HG02798 (cell line): ENCODE data around the gene LSAMP.
"Not testable (repeated sequence)": the region's sequence is repeated elsewhere in the genome, so short reads cannot be mapped to it uniquely, and the experiment has no call there.

Source experiments
- ATAC-seq: cut with Tn5 transposase; IDR thresholded peaks from one replicate; pipeline ENCODE4 v1.9.1; 2021; ENCODE audit warnings: mild to moderate bottlenecking; ENCODE audit not compliant: unreplicated experiment, poor library complexity

Gene LSAMP

DNA sequence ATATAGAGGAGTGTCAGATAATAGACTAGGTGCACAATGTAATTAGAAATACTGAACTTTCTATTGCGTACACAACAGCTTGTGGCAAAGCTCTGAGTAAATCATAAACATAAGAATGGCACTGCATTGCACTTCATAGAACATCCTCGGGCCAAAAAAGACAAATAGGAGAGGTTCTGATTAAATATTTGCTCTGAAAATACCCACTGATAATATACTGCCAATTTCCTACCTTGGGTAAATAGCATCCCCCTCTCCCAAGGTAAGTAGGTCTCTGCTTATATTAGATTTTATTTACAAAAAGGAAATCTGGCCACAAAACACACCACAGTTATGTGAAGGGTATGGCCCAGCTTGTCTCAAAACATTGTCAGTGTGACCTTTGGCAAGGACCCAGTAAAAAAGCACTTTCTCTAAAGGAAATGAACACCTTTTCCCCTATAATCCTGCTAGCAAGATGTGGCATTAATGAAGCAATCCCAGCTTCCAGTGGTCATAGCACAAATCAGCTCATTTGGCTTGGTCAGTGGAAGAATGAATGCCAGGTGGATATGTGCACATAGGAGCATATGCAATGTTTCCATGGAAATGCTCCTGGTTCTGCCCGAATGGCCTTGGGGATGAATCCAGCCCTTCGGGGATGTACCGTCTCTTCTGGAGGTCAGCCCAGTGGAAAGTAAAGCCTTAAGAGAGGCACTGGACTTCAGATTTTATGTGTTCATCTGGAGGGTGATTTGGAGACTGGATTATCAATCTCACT lies 315.9 kb downstream of the LSAMP start:
- ATAC-seq, result no peak

GRCh38 chr3:116127464-116127863 lies 317.8 kb downstream of the LSAMP start:
- ATAC-seq, result no peak

DNA sequence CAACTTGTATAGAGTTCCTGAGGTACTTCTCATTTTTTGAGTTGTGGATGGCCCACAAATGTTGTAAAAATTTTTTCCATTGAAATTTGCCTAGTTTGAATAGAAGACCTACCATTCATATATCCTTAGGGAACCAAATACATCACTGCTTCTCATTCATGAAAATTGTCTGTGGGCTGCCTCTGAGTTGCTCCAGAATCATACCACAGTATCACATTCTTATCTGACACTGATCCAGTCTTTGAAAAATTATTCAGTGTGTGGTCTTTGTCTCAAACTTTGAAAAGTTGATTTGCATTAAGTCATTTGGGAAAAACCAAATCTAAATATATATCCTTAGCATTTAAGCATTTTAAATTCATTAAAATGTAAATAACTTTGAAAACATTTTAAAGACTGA lies 321.1 kb downstream of the LSAMP start:
- no peak for ATAC-seq

DNA sequence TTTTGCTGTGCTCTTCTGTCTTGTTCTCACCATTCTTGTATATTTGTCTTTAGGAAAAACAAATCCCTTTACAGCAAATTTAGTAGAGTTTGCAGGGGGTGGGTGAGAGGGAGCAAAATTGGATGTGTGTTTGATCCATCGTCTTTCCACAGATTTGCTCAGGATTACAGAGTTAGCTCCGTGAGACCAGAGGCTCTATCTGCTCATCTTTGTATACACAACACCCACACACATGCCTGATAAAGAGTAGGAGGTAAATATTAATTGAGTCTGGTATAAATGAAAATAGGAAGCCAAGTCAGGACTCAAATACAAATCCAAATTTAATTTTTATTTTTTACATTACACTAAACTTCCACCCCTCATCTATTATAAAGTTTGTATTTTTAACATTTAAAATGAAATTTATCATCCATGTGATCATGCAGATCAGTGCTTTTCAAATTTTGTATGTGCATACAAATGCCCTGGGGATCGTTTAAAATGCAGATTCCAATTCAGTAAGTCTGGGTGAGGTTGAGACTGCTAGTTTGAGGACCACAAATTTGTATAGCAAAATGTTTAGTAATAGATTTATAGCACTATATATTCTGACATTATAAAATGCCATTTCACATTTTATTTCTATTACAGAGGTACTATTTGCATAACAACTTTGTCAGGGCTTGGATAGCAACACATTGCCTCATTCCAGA lies 326.7 kb downstream of the LSAMP start:
- ATAC-seq, result no peak

DNA sequence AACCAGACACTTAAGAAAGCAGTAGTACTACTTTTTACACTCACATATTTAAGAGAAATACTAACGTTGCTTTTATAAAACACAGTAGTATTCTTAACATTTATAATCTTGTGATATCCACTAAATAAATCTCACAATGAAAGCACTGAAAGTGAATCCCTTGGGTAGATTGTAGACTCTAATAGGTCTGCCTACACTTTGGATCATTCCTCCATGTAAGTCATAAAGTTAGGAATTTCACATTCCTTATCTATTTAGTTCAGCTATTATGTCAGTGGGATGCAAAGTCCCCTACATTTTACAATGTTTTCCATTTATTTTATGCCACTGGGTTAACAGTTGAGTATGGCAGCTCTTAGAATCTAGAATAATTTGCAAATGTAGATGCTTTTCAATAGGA lies 330.7 kb downstream of the LSAMP start:
- ATAC-seq, result no peak

GRCh38 chr3:116112696-116113095 lies 332.6 kb downstream of the LSAMP start:
- ATAC-seq, result no peak

DNA sequence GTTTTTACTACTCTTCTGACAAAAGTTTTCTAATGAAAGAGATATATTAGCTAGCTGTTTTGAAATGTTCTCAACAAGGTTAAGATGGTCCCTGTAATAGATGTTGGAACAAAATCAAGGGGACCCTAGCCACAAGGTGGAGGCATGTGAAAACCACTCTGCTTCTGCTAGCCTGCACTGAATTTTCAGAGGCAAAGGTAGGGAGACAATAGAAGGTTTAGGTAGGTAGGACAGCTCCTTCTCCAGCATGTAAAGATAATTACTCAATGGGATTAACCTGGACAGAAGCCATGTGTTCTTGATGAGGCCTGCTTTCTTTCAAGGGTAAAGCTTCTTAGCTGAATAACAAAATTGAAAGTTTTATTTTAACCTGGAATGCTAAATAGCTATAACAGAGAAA lies 333.5 kb downstream of the LSAMP start:
- ATAC-seq, result no peak

- no peak for ATAC-seq
These were observed 341.3 kb downstream of the LSAMP start for GRCh38 chr3:116103868-116104530.

DNA sequence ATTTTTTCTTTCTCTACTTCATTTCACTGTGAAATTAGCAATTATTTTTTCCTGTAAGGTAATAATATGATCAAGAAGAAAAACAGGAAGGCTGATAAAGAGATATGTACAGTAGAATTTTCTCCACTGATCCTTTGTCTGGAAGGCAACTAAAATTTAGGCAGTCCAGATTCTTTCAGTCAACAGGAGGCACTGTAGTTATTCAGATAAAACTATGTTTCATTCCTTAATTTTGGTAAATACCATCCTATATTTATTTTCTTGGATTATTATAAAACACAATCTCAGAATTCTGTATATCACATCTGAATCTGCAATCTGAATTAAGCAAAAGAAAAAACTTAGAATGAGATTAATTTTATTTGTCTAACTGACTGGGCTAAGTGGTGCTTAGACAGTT lies 343.2 kb downstream of the LSAMP start:
- ATAC-seq, result no peak

- ATAC-seq, result no peak
These were observed 348.1 kb downstream of the LSAMP start for GRCh38 chr3:116097226-116097625.

- no peak for ATAC-seq
These were observed 348.7 kb downstream of the LSAMP start for GRCh38 chr3:116096631-116097030.

DNA sequence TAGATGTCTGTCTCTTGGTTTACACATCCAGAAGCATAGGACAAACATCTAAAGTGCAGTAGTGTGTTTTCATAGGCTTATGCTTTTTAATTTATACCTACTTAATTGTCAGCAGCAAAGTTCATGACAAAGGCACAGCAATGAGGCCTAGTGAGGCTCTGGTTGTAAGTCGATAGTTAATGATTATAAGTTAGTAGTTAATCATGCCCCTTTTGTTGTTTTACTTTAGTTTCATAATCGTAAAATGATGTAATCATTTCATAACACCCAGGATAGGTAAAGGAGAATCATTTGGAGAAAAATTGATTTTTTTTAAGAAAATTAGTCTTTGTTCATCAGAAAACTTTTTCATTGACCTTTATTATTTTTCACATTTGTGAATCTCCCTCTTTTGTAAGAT lies 351.9 kb downstream of the LSAMP start:
- ATAC-seq, result no peak

GRCh38 chr3:116087426-116087825 lies 357.9 kb downstream of the LSAMP start:
- no peak for ATAC-seq

DNA sequence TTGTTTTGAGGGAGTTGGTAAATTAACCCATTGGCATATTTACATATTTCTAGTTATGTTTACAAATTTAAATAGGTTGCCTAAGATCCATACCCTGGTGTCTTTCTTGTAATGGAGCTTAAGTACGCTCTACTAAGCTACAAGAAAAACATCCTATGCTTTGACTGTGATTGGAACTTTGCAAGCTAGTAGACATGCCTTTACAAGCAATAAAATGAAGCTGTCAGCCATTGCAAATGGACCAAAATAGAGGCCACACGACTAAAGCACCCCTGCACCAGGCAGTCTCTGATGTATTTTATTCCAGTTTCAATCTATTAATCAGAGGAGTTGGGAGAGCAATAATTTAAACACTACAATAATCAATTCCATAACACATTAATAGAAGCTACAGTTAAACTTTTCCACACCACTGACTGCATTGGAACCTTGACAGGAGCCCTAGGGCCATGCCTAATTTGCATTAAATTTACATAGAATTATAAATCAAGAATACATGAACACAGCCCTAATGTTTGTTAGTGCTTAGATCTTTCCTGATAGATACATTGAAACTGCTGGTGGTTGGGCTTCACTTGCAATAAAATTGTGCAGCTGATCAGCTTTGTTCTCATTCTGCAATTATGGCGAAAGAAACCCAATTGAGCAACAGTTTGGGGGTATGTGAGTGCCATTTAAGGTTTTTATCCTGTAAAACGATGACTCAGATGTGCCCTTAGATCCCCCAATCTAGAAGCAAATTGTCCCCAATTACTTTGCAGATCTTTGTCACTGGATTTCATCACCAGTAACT lies 360.1 kb downstream of the LSAMP start:
- no peak for ATAC-seq

DNA sequence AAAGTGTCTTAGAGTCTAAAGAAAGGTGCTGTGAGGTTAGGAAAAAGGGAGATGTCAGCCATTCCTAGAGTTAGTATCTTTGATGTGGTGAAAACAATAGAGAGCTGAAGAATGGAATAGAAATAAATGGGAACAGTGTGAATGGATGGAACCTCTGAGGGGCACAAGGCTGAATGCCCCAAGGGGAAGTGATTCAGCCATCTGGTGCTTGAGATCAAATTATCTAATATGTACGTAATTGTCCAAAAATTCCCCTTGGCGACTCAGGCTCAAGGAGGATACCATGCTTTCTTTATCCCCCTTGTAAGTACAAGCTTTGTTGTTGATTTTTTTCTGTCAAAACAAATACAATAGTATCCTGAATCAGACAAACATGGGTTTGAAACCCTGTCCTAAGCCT lies 361.6 kb downstream of the LSAMP start:
- ATAC-seq, result no peak

GRCh38 chr3:116078561-116078960 lies 366.7 kb downstream of the LSAMP start:
- no peak for ATAC-seq

DNA sequence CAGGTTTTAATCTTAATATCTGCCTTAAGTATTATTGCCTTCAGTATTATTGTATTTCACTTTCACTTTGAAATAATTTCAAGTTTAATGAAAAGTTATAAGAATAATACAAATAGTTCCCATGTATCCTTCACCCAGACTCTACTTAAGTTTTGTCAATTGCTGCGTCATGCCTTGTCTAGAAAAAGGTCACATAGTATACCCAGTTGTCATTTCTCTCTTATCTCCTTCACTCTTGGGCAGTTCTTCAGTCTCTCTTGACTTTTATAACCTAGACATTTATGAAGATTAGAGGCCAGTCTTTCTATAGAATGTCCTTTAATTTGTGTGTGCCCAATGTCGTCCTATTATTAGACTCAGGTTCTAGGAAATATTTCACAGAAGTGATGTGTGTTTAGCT lies 367.7 kb downstream of the LSAMP start:
- ATAC-seq, result no peak

GRCh38 chr3:116077059-116077458 lies 368.2 kb downstream of the LSAMP start:
- no peak for ATAC-seq

DNA sequence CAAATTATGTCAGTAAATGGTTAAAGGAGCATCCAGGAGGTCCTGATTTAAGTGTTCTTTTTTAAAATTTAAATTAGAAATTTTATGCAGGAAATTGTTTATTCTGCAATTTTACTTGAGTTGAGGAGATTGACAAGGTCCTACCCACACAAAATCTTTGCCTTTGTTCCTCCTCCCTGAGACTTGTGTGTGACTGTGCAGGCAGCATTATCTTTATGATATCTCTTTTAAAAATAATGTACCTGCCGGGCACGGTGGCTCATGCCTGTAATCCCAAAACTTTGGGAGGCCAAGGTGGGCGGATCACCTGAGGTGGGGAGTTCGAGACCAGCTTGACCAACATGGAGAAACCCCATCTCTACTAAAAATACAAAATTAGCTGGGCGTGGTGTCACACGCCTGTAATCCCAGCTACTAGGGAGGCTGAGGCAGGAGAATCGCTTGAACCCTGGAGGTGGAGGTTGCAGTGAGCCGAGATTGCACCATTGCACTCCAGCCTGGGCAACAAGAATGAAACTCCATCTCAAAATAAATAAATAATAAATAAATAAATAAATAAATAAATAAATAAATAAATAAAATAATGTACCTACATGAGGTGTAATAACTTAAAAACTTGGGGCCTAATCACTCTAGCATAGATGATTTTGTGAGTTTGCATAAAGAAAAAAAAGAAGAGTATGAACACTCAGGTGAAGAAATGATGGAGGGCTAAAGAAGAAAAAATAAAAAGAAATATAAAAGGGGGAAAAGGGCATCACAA lies 374.6 kb downstream of the LSAMP start:
- not testable (repeated sequence) for ATAC-seq

DNA sequence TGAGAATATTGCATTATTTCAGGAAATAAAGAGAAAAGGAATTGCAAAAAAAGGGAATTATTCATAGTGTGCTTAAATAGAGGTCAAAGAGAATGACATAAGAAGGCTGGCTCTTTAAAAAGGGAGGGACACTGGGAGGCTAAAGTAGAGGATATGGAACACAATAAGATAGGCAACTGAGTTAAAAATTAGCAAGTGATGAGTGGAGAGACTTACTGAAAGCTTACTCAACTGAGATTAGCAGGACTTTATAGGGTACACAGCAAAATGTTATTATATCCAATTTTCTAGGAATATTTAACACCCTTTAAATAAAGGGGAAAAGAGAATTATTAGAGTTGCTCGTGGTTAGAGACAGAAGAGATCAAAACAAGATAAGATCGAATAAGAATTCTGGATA lies 375.2 kb downstream of the LSAMP start:
- no peak for ATAC-seq
